GM23338 (cell line): Measurements from ENCODE around the gene STOM. TPM values are rescaled to one million over a fixed set of nuclear protein-coding genes. Genes with fewer than 3 reads are reported as not detected.

ENCODE experiments used
- ATAC-seq: fragments of 200-7000 bp; cut with Tn5 transposase; 3 replicates; pipeline ENCODE4 v1.9.1; 2020
- DNase-seq: peaks from one replicate; pipeline ENCODE4 v3.0.0-alpha.2; 2015; ENCODE audit warnings: low spot score
- H2AFZ ChIP-seq: fragments of 200-600 bp; sonication (generic); 2 replicates; pipeline ENCODE4 v1.8.0; 2016; ENCODE audit warnings: antibody characterized with exemption, mild to moderate bottlenecking, moderate library complexity
- H3F3A ChIP-seq: fragments of 200-600 bp; sonication (generic); replicated peaks from 2 replicates; pipeline ENCODE4 v1.8.0; 2017; ENCODE audit warnings: antibody characterized with exemption, mixed run types, low read depth
- H3K27ac ChIP-seq: fragments of 200-600 bp; sonication (generic); 2 replicates; pipeline ENCODE4 v1.6.1; 2016; ENCODE audit warnings: low read depth
- H3K27me3 ChIP-seq: fragments of 200-600 bp; sonication (generic); 2 replicates; pipeline ENCODE4 v1.8.0; 2016; ENCODE audit warnings: mild to moderate bottlenecking, mixed run types, moderate library complexity; ENCODE audit not compliant: insufficient read depth
- H3K36me3 ChIP-seq: fragments of 200-600 bp; sonication (generic); 2 replicates; pipeline ENCODE4 v1.8.0; 2016; ENCODE audit warnings: mild to moderate bottlenecking; ENCODE audit not compliant: insufficient read depth
- H3K4me1 ChIP-seq: fragments of 200-600 bp; sonication (generic); 2 replicates; pipeline ENCODE4 v1.8.0; 2016; ENCODE audit warnings: mild to moderate bottlenecking, moderate library complexity; ENCODE audit not compliant: insufficient read depth
- H3K4me2 ChIP-seq: fragments of 200-600 bp; sonication (generic); 2 replicates; pipeline ENCODE4 v1.7.1; 2017; ENCODE audit warnings: mixed run types
- H3K4me3 ChIP-seq: fragments of 200-600 bp; sonication (generic); 2 replicates; pipeline ENCODE4 v1.6.1; 2016; ENCODE audit warnings: mixed run types
- H3K79me2 ChIP-seq: fragments of 200-600 bp; sonication (generic); replicated peaks from 2 replicates; pipeline ENCODE4 v1.8.0; 2017; ENCODE audit warnings: mild to moderate bottlenecking; ENCODE audit not compliant: insufficient read depth
- H3K9me2 ChIP-seq: fragments of 200-600 bp; sonication (generic); 2 replicates; pipeline ENCODE4 v1.8.0; 2017; ENCODE audit not compliant: insufficient read depth
- H4K20me1 ChIP-seq: fragments of 200-600 bp; sonication (generic); replicated peaks from 2 replicates; pipeline ENCODE4 v1.8.0; 2017; ENCODE audit warnings: mild to moderate bottlenecking; ENCODE audit not compliant: insufficient read depth
- H3K27ac Mint-ChIP-seq: 2 replicates; pipeline ENCODE4 v1.8.0; 2020; ENCODE audit warnings: inconsistent platforms, mild to moderate bottlenecking, moderate library complexity, mixed read lengths
- H3K27me3 Mint-ChIP-seq: 3 replicates; pipeline ENCODE4 v1.8.0; 2022; ENCODE audit warnings: low read depth, mild to moderate bottlenecking, moderate library complexity, mixed read lengths, inconsistent platforms; ENCODE audit not compliant: insufficient read depth, poor library complexity
- H3K36me3 Mint-ChIP-seq: 3 replicates; pipeline ENCODE4 v1.8.0; 2021; ENCODE audit warnings: low read depth, mild to moderate bottlenecking, inconsistent platforms, moderate library complexity, mixed read lengths
- H3K4me1 Mint-ChIP-seq: 3 replicates; pipeline ENCODE4 v1.8.0; 2020; ENCODE audit warnings: mild to moderate bottlenecking, inconsistent platforms, mixed read lengths
- H3K4me3 Mint-ChIP-seq: 3 replicates; pipeline ENCODE4 v1.8.0; 2021; ENCODE audit warnings: moderate library complexity, mild to moderate bottlenecking, inconsistent platforms, mixed read lengths
- H3K9me3 Mint-ChIP-seq: 3 replicates; pipeline ENCODE4 v1.8.0; 2020; ENCODE audit warnings: moderate library complexity, mild to moderate bottlenecking, inconsistent platforms, mixed read lengths
- CREB1 ChIP-seq: fragments of 250-450 bp; sonication (Bioruptor Pico); IDR thresholded peaks from 2 replicates; pipeline ENCODE4 v1.5.0; 2020; ENCODE audit warnings: low read depth, mild to moderate bottlenecking, moderate library complexity
- CTCF ChIP-seq, 2 experiments: fragments of 200-600 bp in 1 of 2; sonication (generic) in 1 of 2; conservative IDR thresholded peaks; 2 replicates each; pipeline versions ENCODE4 v1.5.1 to v1.6.1; 2016 to 2017; ENCODE audit warnings: antibody characterized with exemption in 2 of 2, low read depth in 2 of 2, mild to moderate bottlenecking in 2 of 2, moderate library complexity in 1 of 2
- EZH2 ChIP-seq: fragments of 200-600 bp; sonication (generic); IDR thresholded peaks from one replicate; pipeline ENCODE4 v1.8.0; 2017; ENCODE audit warnings: antibody characterized with exemption, mild to moderate bottlenecking, low read depth; ENCODE audit not compliant: unreplicated experiment
- JUNB ChIP-seq: IDR thresholded peaks from one replicate; pipeline ENCODE4 v1.6.1; 2016; ENCODE audit warnings: antibody characterized with exemption; ENCODE audit not compliant: unreplicated experiment
- POLR2AphosphoS5 ChIP-seq: IDR thresholded peaks from 2 replicates; pipeline ENCODE4 v1.6.1; 2016; ENCODE audit warnings: antibody characterized with exemption, low read depth
- STAT1 ChIP-seq: IDR thresholded peaks from one replicate; pipeline ENCODE4 v1.6.1; 2016; ENCODE audit warnings: antibody characterized with exemption; ENCODE audit not compliant: unreplicated experiment
- ZNF114 ChIP-seq: fragments of 250-450 bp; sonication (Bioruptor Pico); IDR thresholded peaks from 2 replicates; pipeline ENCODE4 v1.5.0; 2020; ENCODE audit warnings: mild to moderate bottlenecking, moderate library complexity
- ZNF331 ChIP-seq: fragments of 250-450 bp; sonication (Bioruptor Pico); IDR thresholded peaks from 2 replicates; pipeline ENCODE4 v1.5.0; 2020; ENCODE audit warnings: low read depth, mild to moderate bottlenecking, moderate library complexity
- ZNF462 ChIP-seq: fragments of 250-450 bp; sonication (Bioruptor Pico); IDR thresholded peaks from 2 replicates; pipeline ENCODE4 v1.5.0; 2020; ENCODE audit warnings: mild to moderate bottlenecking, moderate library complexity
- polyA plus RNA-seq: library from polyadenylated mRNA; unstranded; fragments of >200 nt; fragmentation: Nextera tagmentation; extraction: Ambion mirVana; gene quantifications from 2 replicates; pipeline ENCODE4 v1.2.1, GENCODE V29; 2016
- total RNA-seq: library from RNA; depleted of rRNA; stranded (reverse); fragments of >200 nt; shearing (Covaris generic); gene quantifications from 2 replicates; pipeline ENCODE4 v1.2.3, GENCODE V29; 2014
- TF ChIP-seq, protein P1 (sequence below): IDR thresholded peaks from 2 replicates; pipeline ENCODE4 v1.6.1; 2016; ENCODE audit warnings: antibody characterized with exemption
- TF ChIP-seq, protein P2 (sequence below): IDR thresholded peaks from one replicate; pipeline ENCODE4 v1.6.1; 2018; ENCODE audit warnings: antibody characterized with exemption; ENCODE audit not compliant: unreplicated experiment

Gene STOM
- total and polyA plus RNA-seq, 2 experiments from 2014 or later = 29.4 to 51.1 TPM

DNA sequence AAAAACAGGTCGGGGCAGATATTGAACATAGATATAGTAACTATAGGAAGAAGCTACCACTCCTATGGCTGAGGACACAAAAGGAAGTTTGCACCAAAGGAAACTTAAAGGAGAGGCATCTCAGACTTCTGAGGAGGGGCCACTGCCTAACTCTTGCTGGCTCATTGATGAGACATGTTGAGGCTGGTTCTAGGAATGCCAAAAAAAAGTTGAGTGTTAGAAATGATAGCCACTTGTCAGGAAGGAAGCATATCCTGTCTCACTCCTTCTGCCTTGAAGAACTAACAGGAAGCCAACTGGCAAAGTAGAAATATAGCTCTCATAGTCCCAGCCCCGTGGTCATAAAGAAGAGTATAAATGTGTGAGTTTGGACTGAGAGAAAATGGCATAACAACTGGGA, 23.3 kb upstream of the STOM start:
- peaks cover 15% of the 10 kb centered on the region for H3K4me1 Mint-ChIP-seq
- Histone ChIP-seq H3K79me2 (no peaks in the 10 kb centered on the region), H3K9me2 (no peaks in the 10 kb centered on the region), H3K4me2 (no peak overlapping the region), H3K36me3 (no peaks in the 10 kb centered on the region), H3K4me1 (no peaks in the 10 kb centered on the region), H4K20me1 (no peaks in the 10 kb centered on the region), H3K27me3 (no peaks in the 10 kb centered on the region), H2AFZ (no peak overlapping the region), H3K27ac (no peak overlapping the region), H3F3A (no peaks in the 10 kb centered on the region), H3K4me3 (no peak overlapping the region)
- peaks cover 12% of the 10 kb centered on the region; the same call in 1 of the 3 replicates for H3K9me3 Mint-ChIP-seq
- H3K27me3 Mint-ChIP-seq = peaks cover 6% of the 10 kb centered on the region
- ATAC-seq (no peak), DNase-seq (no peak)
- no peak overlapping the region for H3K4me3 Mint-ChIP-seq
- TF ChIP-seq ZNF331 (CRISPR knock-in tag) (no peak), STAT1 (no peak), EZH2 (no peak), ZNF462 (no peak), JUNB (no peak), ZNF114 (CRISPR knock-in tag) (no peak), CREB1 (no peak), POLR2AphosphoS5 (no peak), CTCF (conservative IDR thresholded peaks at IDR 0.05; ENCODE audit: low read depth in 2 of 2) (no peak)
- TF ChIP-seq, protein P1, sequence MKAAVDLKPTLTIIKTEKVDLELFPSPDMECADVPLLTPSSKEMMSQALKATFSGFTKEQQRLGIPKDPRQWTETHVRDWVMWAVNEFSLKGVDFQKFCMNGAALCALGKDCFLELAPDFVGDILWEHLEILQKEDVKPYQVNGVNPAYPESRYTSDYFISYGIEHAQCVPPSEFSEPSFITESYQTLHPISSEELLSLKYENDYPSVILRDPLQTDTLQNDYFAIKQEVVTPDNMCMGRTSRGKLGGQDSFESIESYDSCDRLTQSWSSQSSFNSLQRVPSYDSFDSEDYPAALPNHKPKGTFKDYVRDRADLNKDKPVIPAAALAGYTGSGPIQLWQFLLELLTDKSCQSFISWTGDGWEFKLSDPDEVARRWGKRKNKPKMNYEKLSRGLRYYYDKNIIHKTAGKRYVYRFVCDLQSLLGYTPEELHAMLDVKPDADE = no peak
- TF ChIP-seq, protein P2, sequence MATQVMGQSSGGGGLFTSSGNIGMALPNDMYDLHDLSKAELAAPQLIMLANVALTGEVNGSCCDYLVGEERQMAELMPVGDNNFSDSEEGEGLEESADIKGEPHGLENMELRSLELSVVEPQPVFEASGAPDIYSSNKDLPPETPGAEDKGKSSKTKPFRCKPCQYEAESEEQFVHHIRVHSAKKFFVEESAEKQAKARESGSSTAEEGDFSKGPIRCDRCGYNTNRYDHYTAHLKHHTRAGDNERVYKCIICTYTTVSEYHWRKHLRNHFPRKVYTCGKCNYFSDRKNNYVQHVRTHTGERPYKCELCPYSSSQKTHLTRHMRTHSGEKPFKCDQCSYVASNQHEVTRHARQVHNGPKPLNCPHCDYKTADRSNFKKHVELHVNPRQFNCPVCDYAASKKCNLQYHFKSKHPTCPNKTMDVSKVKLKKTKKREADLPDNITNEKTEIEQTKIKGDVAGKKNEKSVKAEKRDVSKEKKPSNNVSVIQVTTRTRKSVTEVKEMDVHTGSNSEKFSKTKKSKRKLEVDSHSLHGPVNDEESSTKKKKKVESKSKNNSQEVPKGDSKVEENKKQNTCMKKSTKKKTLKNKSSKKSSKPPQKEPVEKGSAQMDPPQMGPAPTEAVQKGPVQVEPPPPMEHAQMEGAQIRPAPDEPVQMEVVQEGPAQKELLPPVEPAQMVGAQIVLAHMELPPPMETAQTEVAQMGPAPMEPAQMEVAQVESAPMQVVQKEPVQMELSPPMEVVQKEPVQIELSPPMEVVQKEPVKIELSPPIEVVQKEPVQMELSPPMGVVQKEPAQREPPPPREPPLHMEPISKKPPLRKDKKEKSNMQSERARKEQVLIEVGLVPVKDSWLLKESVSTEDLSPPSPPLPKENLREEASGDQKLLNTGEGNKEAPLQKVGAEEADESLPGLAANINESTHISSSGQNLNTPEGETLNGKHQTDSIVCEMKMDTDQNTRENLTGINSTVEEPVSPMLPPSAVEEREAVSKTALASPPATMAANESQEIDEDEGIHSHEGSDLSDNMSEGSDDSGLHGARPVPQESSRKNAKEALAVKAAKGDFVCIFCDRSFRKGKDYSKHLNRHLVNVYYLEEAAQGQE = no peak
- no peak overlapping the region for H3K27ac Mint-ChIP-seq
- peaks cover 3% of the 10 kb centered on the region; the same call in 1 of the 3 replicates for H3K36me3 Mint-ChIP-seq
